Posterior vena cava (tissue), 2 donors: ENCODE results near the gene PBX1. TPM values are rescaled to one million over a fixed set of nuclear protein-coding genes. Genes with fewer than 3 reads are reported as not detected.

Experiments
- DNase-seq: peaks from one replicate; pipeline ENCODE4 v3.0.0-alpha.2; 2020; ENCODE audit warnings: low spot score
- intact Hi-C, 2 donors: fragments of 100-400 bp; cut with DNase I; formaldehyde crosslinking; loops; one replicate each; pipeline versions ENCODE4 v1.14.1 to v1.14.2; 2022 to 2023
- total RNA-seq, 2 donors: library from RNA; stranded (reverse); fragmentation: NEBNext Ultra II Directional; extraction: Animal tissue kit (Norgen Biotek cat#: 25700); gene quantifications; one replicate each; pipeline ENCODE4 v1.2.1, GENCODE V29; 2021
- donor health status: DM: yes; HTN: yes; CAD: no.
- donor health status: DM: yes; HTN: yes; CAD: no.

PBX1 gene
- total RNA-seq, 2 donors from 2014 or later: 84.2 to 146 TPM

DNA sequence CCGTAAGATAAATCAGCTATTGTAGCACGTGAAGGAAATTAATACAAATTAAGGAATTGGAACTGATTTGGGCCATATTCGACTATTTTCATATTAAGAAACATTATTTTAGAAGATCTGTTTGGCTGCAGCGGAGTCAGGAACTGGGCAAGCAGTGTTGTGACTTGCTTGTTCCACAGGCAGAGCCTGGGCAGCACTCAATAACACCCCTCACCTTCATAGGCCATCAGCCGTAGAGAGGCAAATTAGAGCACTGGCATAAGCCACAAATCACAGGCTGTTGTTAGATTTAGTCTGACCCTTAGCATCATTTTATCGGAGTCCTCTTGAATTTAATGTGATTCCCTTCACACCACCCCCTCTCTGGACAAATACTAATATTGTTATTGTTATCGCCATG, 72.8 kb downstream of the PBX1 start:
- DNase-seq: no peak
- intact Hi-C loops: no loop called here

DNA sequence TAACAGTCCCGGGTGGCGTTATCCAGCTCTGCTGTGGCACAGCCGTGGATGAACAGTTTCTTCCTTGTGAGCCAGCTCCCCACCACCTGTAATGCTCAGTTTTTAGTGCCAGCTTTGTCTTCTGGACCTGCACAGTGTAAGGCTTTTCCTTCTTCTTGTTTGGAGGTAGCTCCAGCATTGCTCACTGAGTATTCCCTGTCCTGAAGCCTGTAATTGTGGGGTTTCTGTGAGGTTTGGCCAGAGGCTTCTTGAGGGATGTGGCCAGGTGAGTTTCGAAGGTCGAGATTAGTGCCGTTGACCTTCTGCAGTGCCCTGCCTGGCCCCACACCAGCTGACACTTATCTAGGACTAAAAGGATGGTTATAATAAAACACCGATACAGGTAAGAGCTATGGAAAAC, 75.0 kb downstream of the PBX1 start:
- intact Hi-C loops: no loop called here

DNA sequence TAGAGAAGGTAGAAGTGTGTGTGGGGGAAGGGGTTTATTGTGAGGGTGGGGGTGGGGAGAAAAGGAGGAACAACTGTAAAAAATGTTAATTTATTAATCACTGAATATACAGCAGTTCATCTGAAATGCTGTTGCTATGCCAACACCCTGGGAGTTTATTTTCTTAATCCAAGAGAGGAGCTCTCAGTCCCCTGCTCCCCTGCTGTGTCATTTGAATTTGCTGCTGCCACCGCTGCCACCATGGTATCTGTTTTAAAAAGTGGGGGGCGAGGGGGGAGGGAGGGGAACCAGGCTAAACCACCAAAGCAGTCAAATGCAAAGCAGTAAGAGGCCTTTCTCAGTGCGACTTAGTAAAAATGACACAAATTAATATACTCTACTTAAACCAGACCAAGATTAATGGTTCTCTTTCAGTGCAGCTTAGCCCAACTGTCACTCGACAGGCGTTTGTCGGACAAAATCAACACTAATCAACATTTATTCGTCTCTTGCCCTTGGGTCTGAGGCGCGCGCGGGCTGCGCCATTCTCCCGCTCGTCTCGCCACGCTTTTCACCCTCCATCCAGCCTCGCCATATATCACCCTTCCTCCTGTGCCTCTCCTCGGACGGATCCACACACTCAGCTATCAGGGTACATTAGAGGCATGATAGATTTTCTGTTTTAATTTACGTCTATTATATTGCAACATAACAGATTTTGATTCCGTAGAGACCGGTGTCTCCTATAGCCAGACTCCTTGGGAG, 76.2 kb downstream of the PBX1 start:
- intact Hi-C loops: no loop called here
- DNase-seq: no peak

More for the DNA sequence above, 75.0 kb downstream of the PBX1 start:
- DNase-seq: no peak

GRCh38 chr1:164635803-164636731, 77.1 kb downstream of the PBX1 start:
- DNase-seq: no peak
- intact Hi-C loops: no loop called here

GRCh38 chr1:164636757-164637156, 77.8 kb downstream of the PBX1 start:
- intact Hi-C loops: no loop called here
- no peak for DNase-seq

GRCh38 chr1:164637461-164638375, 78.7 kb downstream of the PBX1 start:
- no peak for DNase-seq
- intact Hi-C loops: no loop called here

DNA sequence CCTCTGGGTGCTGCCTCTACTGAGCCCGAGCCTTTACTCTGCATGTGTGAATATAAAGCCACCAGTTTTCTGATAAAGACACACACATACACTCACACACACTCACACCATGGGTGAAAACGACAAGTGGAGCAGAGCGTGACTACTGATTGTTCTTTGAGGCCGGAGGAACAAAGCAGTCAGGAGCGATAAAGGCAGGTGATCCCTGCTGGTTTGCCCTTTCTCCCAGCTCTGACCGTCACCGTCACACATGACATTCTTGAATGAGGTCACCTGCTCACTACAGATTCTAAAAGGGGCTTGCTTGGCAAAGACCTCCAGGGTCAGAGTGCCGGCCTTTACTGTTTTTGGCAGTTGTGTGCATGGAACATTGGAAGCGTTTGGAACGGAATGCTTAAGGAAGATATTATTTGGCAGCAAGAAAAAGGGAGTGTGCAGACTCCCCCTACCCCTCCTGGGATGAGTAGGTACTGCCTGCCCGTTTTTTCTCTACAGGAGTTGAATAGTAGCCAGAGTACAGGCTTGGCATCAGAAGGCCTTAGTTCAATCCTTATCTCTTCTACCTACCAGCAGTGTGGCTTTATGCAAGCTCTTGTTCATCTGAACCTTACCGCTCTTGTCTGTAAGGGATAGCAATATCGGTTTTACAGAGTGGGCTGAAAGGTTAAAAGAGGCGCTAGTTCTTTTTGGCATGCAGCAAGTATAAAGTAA, 79.7 kb downstream of the PBX1 start:
- intact Hi-C loops: no loop called here
- DNase-seq: no peak

DNA sequence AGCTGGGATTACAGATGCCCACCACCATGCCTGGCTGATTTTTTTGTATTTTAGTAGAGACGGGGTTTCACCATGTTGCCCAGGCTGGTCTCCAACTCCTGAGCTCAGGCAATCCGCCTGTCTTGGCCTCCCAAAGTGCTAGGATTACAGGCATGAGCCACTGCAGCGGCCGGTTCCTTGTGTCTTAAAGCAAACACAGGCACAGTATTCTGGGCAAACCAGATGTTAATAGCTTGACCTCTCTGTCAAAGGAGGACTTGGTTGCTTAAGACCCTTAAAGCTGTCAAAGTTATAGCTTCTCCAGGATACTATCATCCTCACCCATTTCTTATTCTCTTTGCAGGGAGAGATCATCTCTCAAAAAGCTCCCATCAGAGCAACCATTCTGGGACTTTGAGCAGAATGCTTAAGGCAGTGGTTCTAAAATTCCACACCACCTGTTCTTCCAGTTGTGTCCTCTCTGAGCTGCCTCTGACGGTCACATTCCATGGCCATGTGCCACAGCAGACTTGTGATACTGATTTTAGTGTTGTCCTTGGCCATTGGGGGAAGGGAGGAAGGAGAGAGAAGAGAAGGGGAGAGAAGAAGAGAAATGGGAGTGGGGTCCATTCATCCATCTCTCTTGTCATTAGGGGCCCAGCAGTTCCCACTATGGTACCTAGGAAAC, 81.8 kb downstream of the PBX1 start:
- no peak for DNase-seq
- intact Hi-C loops: no loop called here

DNA sequence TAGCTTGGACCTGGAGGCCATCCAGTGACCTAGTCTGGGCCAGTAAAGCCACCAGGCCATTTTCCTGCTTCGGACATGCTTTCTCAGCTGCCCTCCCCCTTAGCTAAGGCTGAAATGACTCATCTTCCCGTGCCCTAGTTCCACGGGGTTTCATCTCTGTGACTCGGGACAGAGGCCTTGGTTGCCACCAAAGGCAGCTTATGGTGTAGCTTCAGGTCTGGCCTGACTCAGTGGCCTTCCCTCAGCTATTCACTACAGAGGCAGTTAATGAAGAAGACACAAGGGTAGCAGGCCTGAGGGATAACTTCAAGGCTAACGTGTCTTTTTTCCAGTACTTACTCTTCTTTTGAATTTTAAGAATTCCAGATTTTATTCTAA, 82.4 kb downstream of the PBX1 start:
- intact Hi-C loops: no loop called here
- no peak for DNase-seq

DNA sequence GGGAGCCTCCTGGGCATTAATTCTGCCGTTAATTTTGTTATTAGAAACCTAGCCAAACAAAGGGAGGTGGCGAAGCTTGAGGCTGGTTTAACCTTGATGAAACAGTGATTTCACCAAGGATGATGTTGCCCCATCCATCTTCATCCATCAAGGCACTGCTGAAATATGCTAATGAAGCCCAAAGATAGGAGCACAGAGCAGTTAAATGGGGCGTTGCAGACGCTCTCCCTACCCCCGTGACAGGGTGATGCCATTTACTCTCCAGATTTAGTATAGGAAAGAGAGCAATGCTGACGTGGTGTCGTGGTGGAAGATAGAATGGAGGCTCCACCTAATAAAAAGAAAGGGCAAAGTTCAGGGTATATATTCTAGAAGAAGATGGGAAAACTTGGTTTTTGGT, 84.0 kb downstream of the PBX1 start:
- no peak for DNase-seq
- intact Hi-C loops: no loop called here

- no peak for DNase-seq
- intact Hi-C loops: no loop called here
Observed at GRCh38 chr1:164644268-164644667, 85.3 kb downstream of the PBX1 start.

GRCh38 chr1:164644774-164645644, 86.0 kb downstream of the PBX1 start:
- DNase-seq: no peak
- intact Hi-C loops: no loop called here

GRCh38 chr1:164645921-164646320, 86.9 kb downstream of the PBX1 start:
- intact Hi-C loops: no loop called here
- DNase-seq: no peak

GRCh38 chr1:164647211-164647610, 88.2 kb downstream of the PBX1 start:
- DNase-seq: no peak
- intact Hi-C loops: no loop called here

DNA sequence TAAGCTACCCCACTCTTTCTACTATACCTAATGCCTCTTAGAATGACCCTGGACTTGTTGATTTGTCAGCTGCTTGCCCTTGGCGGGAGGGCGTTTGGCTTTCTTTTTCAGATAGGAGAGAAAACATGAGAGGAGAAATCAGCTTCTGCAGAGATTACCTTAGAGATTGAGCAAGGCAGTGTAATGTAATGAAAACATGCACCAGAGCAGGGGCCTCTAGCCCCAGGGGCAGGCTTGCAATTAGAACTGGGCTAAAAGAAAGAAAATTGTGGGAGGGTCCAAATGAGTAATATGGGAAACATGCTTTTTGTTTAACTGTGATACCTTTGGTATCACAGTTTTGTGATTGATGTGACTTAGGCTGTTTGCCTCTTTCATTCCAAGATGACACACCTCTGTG, 89.7 kb downstream of the PBX1 start:
- no peak for DNase-seq
- intact Hi-C loops: no loop called here

DNA sequence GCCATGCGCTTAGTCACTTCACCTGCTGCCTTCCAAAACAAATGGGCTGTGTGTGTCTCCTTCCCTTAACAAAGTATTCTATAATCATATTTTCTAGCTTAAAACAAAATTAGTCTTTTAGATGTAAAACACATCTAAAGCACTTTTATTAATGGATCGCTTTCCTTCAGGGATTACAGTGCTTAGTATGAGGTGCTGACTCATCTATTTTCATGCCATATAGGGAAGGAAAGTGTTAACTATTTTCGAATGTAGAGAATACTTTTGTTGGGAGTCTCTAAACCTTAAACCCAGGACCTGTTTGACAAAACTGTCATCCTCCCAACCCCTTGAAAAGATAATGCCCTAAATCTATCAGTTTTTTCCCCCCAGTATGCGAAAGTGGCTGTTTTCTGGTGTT, 90.2 kb downstream of the PBX1 start:
- intact Hi-C loops: no loop called here
- DNase-seq: no peak

DNA sequence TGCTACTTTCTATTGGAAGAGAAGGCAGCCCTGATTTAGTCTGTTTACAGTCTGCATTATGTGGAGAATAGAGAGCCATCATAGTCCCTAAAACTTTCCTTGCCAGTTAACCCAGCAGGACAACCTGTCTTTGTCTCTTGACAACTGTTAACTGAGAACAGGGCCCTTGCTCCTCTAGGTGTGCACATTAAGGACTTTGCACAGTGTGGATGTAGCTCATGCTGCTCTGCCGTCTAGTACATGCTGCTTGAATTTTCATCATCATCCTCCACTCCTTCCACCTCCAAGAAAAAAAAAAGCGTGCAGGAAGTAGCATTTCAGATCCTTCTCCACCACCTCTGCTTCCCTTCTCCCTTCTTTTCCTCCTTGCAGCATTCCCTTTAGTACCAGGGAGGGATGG, 91.5 kb downstream of the PBX1 start:
- intact Hi-C loops: no loop called here
- no peak for DNase-seq
